ENCODE data around the gene CDK13.
A peak's percentile ranks its signal among the peaks of the same experiment; 100 is the strongest.
"Not testable (repeated sequence)": the region's sequence is repeated elsewhere in the genome, so short reads cannot be mapped to it uniquely, and the experiment has no call there.

CDK13 gene

GRCh38 chr7:40147371-40148246 is 197.6 kb downstream of the CDK13 start:
- no peak for DNase-seq (ENCODE audit: low spot score)

GRCh38 chr7:40148247-40148580 is 198.2 kb downstream of the CDK13 start:
- DNase-seq (ENCODE audit: low spot score), result not testable (repeated sequence)

GRCh38 chr7:40148671-40149070 is 198.6 kb downstream of the CDK13 start:
- peak; percentile 14 for DNase-seq (ENCODE audit: low spot score)

Data from iPS-NIHi11 (cell line).